HCT116 (cell line): ENCODE measurements around the gene PLA2G2D. TPM values are rescaled to one million over a fixed set of nuclear protein-coding genes. Genes with fewer than 3 reads are reported as not detected.

ENCODE experiments used
- ATAC-seq: fragments of 200-7000 bp; cut with Tn5 transposase; 2 replicates; pipeline ENCODE4 v1.9.1; 2020; ENCODE audit warnings: mild to moderate bottlenecking, moderate library complexity
- BruUV-seq: library from RNA; stranded (reverse); fragments of 400-500 nt; replicated peaks from 2 replicates; lab custom pipeline; 2021; lab: Mats Ljungman, UMichigan
- CTCF ChIA-PET: fragments of 300-600 bp; sonication (Branson Sonifier 250); formaldehyde crosslinking; loops from one replicate; lab custom pipeline; 2021; ENCODE audit warnings: antibody characterized with exemption; lab: Charles Lee
- POLR2A ChIA-PET: fragments of 300-600, 350-600 bp; sonication (Branson Sonifier 250); formaldehyde crosslinking; loops from one replicate; lab custom pipeline; 2021; ENCODE audit warnings: antibody characterized with exemption; lab: Charles Lee
- RAD21 ChIA-PET, 2 experiments: fragments of 300-600 bp; sonication (Branson Sonifier 250); formaldehyde crosslinking; loops; one replicate each; lab custom pipeline; 2023; ENCODE audit warnings: low total read pairs in 2 of 2; ENCODE audit not compliant: uncharacterized antibody in 2 of 2, unreplicated experiment in 2 of 2, low non-redundant PET in 1 of 2; lab: Charles Lee
- DNase-seq: peaks from one replicate; pipeline ENCODE4 v3.0.0-alpha.2; 2010; ENCODE audit warnings: low read depth, low spot score
- H2AFZ ChIP-seq: fragments of 200-600 bp; shearing (Covaris generic), sonication (generic); 2 replicates; pipeline ENCODE4 v1.6.1; 2017; ENCODE audit warnings: low read depth, mixed run types, mixed read lengths, antibody characterized with exemption, low read length; ENCODE audit not compliant: poor library complexity, severe bottlenecking
- H3K27ac ChIP-seq: 2 replicates; pipeline ENCODE4 v1.5.1; 2012; ENCODE audit warnings: low read depth, low read length
- H3K27me3 ChIP-seq: fragments of 200-600 bp; sonication (generic); 2 replicates; pipeline ENCODE4 v1.6.1; 2016; ENCODE audit warnings: mixed run types, low read length, mixed read lengths; ENCODE audit not compliant: insufficient read depth
- H3K36me3 ChIP-seq, 2 experiments: fragments of 200-500 bp in 1 of 2; fragments of 200-600 bp in 1 of 2; sonication (Bioruptor generic) in 1 of 2; sonication (generic) in 1 of 2; 2 replicates each; pipeline versions ENCODE4 v1.5.1 to v1.6.1; 2014 to 2016; ENCODE audit warnings: low read length in 2 of 2, inconsistent platforms in 1 of 2, mixed read lengths in 1 of 2, mixed run types in 1 of 2; ENCODE audit not compliant: insufficient read depth in 2 of 2, control insufficient read depth in 1 of 2
- H3K4me1 ChIP-seq, 2 experiments: fragments of 200-600 bp in 1 of 2; sonication (generic) in 1 of 2; 2 replicates each; pipeline versions ENCODE4 v1.5.1 to v1.6.1; 2012 to 2017; ENCODE audit warnings: low read length in 2 of 2, inconsistent platforms in 1 of 2, mild to moderate bottlenecking in 1 of 2, mixed read lengths in 1 of 2, mixed run types in 1 of 2, moderate library complexity in 1 of 2; ENCODE audit not compliant: insufficient read depth in 2 of 2, control insufficient read depth in 1 of 2
- H3K4me2 ChIP-seq: fragments of 200-600 bp; sonication (generic); 2 replicates; pipeline ENCODE4 v1.6.1; 2017; ENCODE audit warnings: mixed run types, low read length, mixed read lengths
- H3K4me3 ChIP-seq, 2 experiments: fragments of 200-600 bp in 1 of 2; sonication (generic) in 1 of 2; replicated peaks in 1 of 2; 2 replicates each; pipeline ENCODE4 v1.5.1; 2011 to 2016; ENCODE audit warnings: low read length in 2 of 2, control low read depth in 1 of 2, low read depth in 1 of 2, mild to moderate bottlenecking in 1 of 2, mixed read lengths in 1 of 2, mixed run types in 1 of 2
- H3K79me2 ChIP-seq: fragments of 200-600 bp; sonication (generic); 2 replicates; pipeline ENCODE4 v1.6.1; 2017; ENCODE audit warnings: mild to moderate bottlenecking, mixed run types, low read length, moderate library complexity, mixed read lengths; ENCODE audit not compliant: insufficient read depth
- H3K9ac ChIP-seq: fragments of 200-600 bp; sonication (generic); 2 replicates; pipeline ENCODE4 v1.6.1; 2016; ENCODE audit warnings: low read length, mixed read lengths
- H3K9me2 ChIP-seq: fragments of 200-600 bp; sonication (generic), shearing (Covaris generic); 2 replicates; pipeline ENCODE4 v1.6.1; 2017; ENCODE audit warnings: mixed run types, mild to moderate bottlenecking, moderate library complexity; ENCODE audit not compliant: insufficient read depth
- H3K9me3 ChIP-seq, 2 experiments: fragments of 200-500 bp in 1 of 2; fragments of 200-600 bp in 1 of 2; sonication (Bioruptor generic) in 1 of 2; sonication (generic) in 1 of 2; 2 replicates each; pipeline ENCODE4 v1.6.1; 2014 to 2017; ENCODE audit warnings: low read length in 2 of 2, mixed read lengths in 2 of 2, inconsistent platforms in 1 of 2, low read depth in 1 of 2, mild to moderate bottlenecking in 1 of 2, mixed run types in 1 of 2, moderate library complexity in 1 of 2; ENCODE audit not compliant: control insufficient read depth in 1 of 2, insufficient read depth in 1 of 2
- H4K20me1 ChIP-seq: fragments of 200-600 bp; sonication (generic), shearing (Covaris generic); 2 replicates; pipeline ENCODE4 v1.6.1; 2017; ENCODE audit warnings: mixed run types, mild to moderate bottlenecking, moderate library complexity; ENCODE audit not compliant: insufficient read depth
- ATF3 ChIP-seq: IDR thresholded peaks from 2 replicates; pipeline ENCODE4 v1.6.1; 2012
- CTCF ChIP-seq, 3 experiments: fragments of 200-600 bp in 1 of 3; sonication (generic) in 1 of 3; IDR thresholded peaks in 2 of 3; conservative IDR thresholded peaks in 1 of 3; 2 replicates each; pipeline ENCODE4 v1.5.1; 2012 to 2017; ENCODE audit warnings: low read depth in 2 of 3, low read length in 2 of 3, antibody characterized with exemption in 1 of 3, borderline replicate concordance in 1 of 3, control low read depth in 1 of 3, mild to moderate bottlenecking in 1 of 3, mixed read lengths in 1 of 3, mixed run types in 1 of 3, moderate library complexity in 1 of 3; ENCODE audit not compliant: insufficient read depth in 1 of 3
- EGR1 ChIP-seq: IDR thresholded peaks from 2 replicates; pipeline ENCODE4 v1.6.1; 2012; ENCODE audit warnings: low read depth
- ELF1 ChIP-seq: IDR thresholded peaks from 2 replicates; pipeline ENCODE4 v1.6.1; 2012; ENCODE audit warnings: low read depth, borderline replicate concordance
- EZH2 ChIP-seq: fragments of 200-600 bp; sonication (generic); IDR thresholded peaks from 2 replicates; pipeline ENCODE4 v1.6.1; 2017; ENCODE audit warnings: antibody characterized with exemption, mixed run types
- FOSL1 ChIP-seq: IDR thresholded peaks from 2 replicates; pipeline ENCODE4 v1.6.1; 2012; ENCODE audit warnings: low read depth
- RAD21 ChIP-seq: IDR thresholded peaks from 2 replicates; pipeline ENCODE4 v1.6.1; 2012; ENCODE audit warnings: low read depth, mild to moderate bottlenecking
- REST ChIP-seq: IDR thresholded peaks from 2 replicates; pipeline ENCODE4 v1.6.1; 2012; ENCODE audit warnings: low read depth
- SIN3A ChIP-seq: IDR thresholded peaks from 2 replicates; pipeline ENCODE4 v1.6.1; 2012; ENCODE audit warnings: low read depth
- SP1 ChIP-seq: IDR thresholded peaks from 2 replicates; pipeline ENCODE4 v1.6.1; 2012; ENCODE audit warnings: low read depth
- SRF ChIP-seq: IDR thresholded peaks from 2 replicates; pipeline ENCODE4 v1.6.1; 2012; ENCODE audit warnings: low read depth
- TCF7L2 ChIP-seq: IDR thresholded peaks from 2 replicates; pipeline ENCODE4 v1.7.0; 2011; ENCODE audit warnings: borderline replicate concordance, inconsistent platforms; ENCODE audit not compliant: insufficient read depth, insufficient read length; ENCODE audit errors: extremely low read depth
- ZNF274 ChIP-seq: fragments of 200-500 bp; sonication (Bioruptor generic); IDR thresholded peaks from 2 replicates; pipeline ENCODE4 v1.6.1; 2014; ENCODE audit warnings: mild to moderate bottlenecking, low read depth, low read length, inconsistent platforms
- intact Hi-C: fragments of 100-400 bp; cut with micrococcal nuclease; formaldehyde crosslinking; loops from 2 replicates; pipeline ENCODE4 v1.10.0; 2022
- total RNA-seq: library from RNA; stranded (reverse); gene quantifications from one replicate; pipeline ENCODE4 v1.2.1, GENCODE V29; 2021; ENCODE audit not compliant: unreplicated experiment
- TF ChIP-seq, protein P1 (sequence below): IDR thresholded peaks from 2 replicates; pipeline ENCODE4 v1.6.1; 2012

Gene PLA2G2D
- total RNA-seq, 1 experiment from 2014 or later, result not detected

GRCh38 chr1:20081353-20081810, 38.0 kb downstream of the PLA2G2D start:
- Histone ChIP-seq H3K9me2 (no peaks in the 10 kb centered on the region), H3K4me3 (no peak overlapping the region), H3K9ac (no peak overlapping the region), H4K20me1 (no peaks in the 10 kb centered on the region), H3K4me2 (no peak overlapping the region), H3K27me3 (no peaks in the 10 kb centered on the region), H3K9me3 (no peaks in the 10 kb centered on the region), H3K27ac (no peak overlapping the region), H2AFZ (no peak overlapping the region), H3K36me3 (no peaks in the 10 kb centered on the region), H3K79me2 (no peaks in the 10 kb centered on the region), H3K4me1 (no peaks in the 10 kb centered on the region)
- no peak for DNase-seq
- ATAC-seq, result no peak
- BruUV-seq, result no TSS peak
- RAD21 ChIA-PET, result no interaction called here
- intact Hi-C loops, result no loop called here
- CTCF ChIA-PET, result no interaction called here
- TF ChIP-seq, protein P1, sequence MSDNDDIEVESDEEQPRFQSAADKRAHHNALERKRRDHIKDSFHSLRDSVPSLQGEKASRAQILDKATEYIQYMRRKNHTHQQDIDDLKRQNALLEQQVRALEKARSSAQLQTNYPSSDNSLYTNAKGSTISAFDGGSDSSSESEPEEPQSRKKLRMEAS, result no peak
- TF ChIP-seq SIN3A, result no peak
- no peak for TF ChIP-seq SP1
- TF ChIP-seq FOSL1, result no peak
- TF ChIP-seq EZH2, result no peak
- TF ChIP-seq CTCF (IDR thresholded peaks at IDR 0.05 in 2 of 3, conservative IDR thresholded peaks at IDR 0.05 in 1 of 3; ENCODE audit: borderline replicate concordance in 1 of 3, insufficient read depth in 1 of 3, low read depth in 2 of 3, low read length in 2 of 3), result no peak
- no peak for TF ChIP-seq SRF
- TF ChIP-seq REST, result no peak
- TF ChIP-seq TCF7L2, result no peak
- no peak for TF ChIP-seq ATF3
- no peak for TF ChIP-seq ZNF274
- no peak for TF ChIP-seq EGR1
- no peak for TF ChIP-seq ELF1
- no peak for TF ChIP-seq RAD21
- POLR2A ChIA-PET, result no interaction called here
